HG02642 (cell line): ENCODE measurements around the gene IGFBP7.

Experiments used
- ATAC-seq: cut with Tn5 transposase; IDR thresholded peaks from one replicate; pipeline ENCODE4 v1.9.1; 2021; ENCODE audit warnings: mild to moderate bottlenecking; ENCODE audit not compliant: unreplicated experiment, poor library complexity

Gene IGFBP7

GRCh38 chr4:57098941-57099340, 11.2 kb downstream of the IGFBP7 start:
- no peak for ATAC-seq

- ATAC-seq = no peak
Observed at GRCh38 chr4:57098415-57098814, 11.8 kb downstream of the IGFBP7 start.

- no peak for ATAC-seq
Observed at GRCh38 chr4:57097711-57098110, 12.5 kb downstream of the IGFBP7 start.

GRCh38 chr4:57095956-57096355, 14.2 kb downstream of the IGFBP7 start:
- no peak for ATAC-seq

GRCh38 chr4:57095245-57095644, 14.9 kb downstream of the IGFBP7 start:
- ATAC-seq = no peak

- no peak for ATAC-seq
Observed at GRCh38 chr4:57094832-57095223, 15.4 kb downstream of the IGFBP7 start.

GRCh38 chr4:57093845-57094831, 16.0 kb downstream of the IGFBP7 start:
- no peak for ATAC-seq

- no peak for ATAC-seq
Observed at GRCh38 chr4:57091657-57092162, 18.5 kb downstream of the IGFBP7 start.

- no peak for ATAC-seq
Observed at GRCh38 chr4:57090079-57090478, 20.1 kb downstream of the IGFBP7 start.

GRCh38 chr4:57089549-57089948, 20.6 kb downstream of the IGFBP7 start:
- ATAC-seq = no peak

- no peak for ATAC-seq
Observed at GRCh38 chr4:57086031-57086723, 24.0 kb downstream of the IGFBP7 start.

GRCh38 chr4:57085278-57085677, 24.9 kb downstream of the IGFBP7 start:
- no peak for ATAC-seq

- no peak for ATAC-seq
Observed at GRCh38 chr4:57084360-57084759, 25.8 kb downstream of the IGFBP7 start.

- no peak for ATAC-seq
Observed at GRCh38 chr4:57083090-57083489, 27.1 kb downstream of the IGFBP7 start.

- ATAC-seq = no peak
Observed at GRCh38 chr4:57081651-57082621, 28.2 kb downstream of the IGFBP7 start.

- ATAC-seq = no peak
Observed at GRCh38 chr4:57080781-57081650, 29.2 kb downstream of the IGFBP7 start.

GRCh38 chr4:57078685-57079521, 31.3 kb downstream of the IGFBP7 start:
- no peak for ATAC-seq
